ENCODE measurements around the gene HDAC9. TPM values are rescaled to one million over a fixed set of nuclear protein-coding genes. Genes with fewer than 3 reads are reported as not detected.

HDAC9 gene
- polyA plus RNA-seq, 3 donors: 41.7 to 51.2 (median 44.2) TPM

DNA sequence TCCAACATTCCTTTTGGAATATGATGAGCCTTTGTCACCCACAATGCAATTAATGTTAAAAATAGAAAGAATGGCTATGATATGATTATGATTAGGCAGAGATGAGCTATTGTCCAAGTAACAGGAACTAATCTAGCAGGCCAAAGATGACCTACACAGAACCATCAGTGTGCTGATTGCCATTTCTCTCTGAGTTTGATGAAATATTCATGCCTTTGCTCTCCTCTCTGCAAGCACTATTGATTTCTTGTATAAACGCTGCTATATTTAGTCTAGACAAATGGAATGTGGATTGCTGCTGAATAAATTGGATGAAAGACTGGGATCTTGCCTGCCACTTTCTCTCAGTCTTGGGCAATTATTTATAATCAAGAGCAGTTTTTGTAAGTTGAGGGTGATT lies 85.4 kb downstream of the HDAC9 start:
- H3K9ac ChIP-seq (ENCODE audit: insufficient read depth, low read length, poor library complexity, severe bottlenecking): no peak overlapping the region
- no peak overlapping the region for H3K4me3 ChIP-seq (replicated peaks in 1 of 3; ENCODE audit: low read depth in 2 of 3, low read length in 3 of 3)
- DNase-seq: no peak
- H3K9me3 ChIP-seq (replicated peaks in 1 of 2; ENCODE audit: control insufficient read depth in 1 of 2, insufficient read depth in 1 of 2, low read length in 2 of 2): no peaks in the 10 kb centered on the region
- peaks cover 3% of the 10 kb centered on the region for H3K79me2 ChIP-seq (ENCODE audit: insufficient read depth, low read length)
- WGBS (ENCODE audit: insufficient coverage): no CpG with 5 or more reads among the region's 1 CpG
- H3K4me1 Mint-ChIP-seq: no peaks in the 10 kb centered on the region
- H3K4me2 ChIP-seq (replicated peaks; ENCODE audit: extremely low read depth, low read length, poor library complexity, severe bottlenecking): no peak overlapping the region
- H3K4me3 Mint-ChIP-seq: no peak overlapping the region
- H3K27me3 Mint-ChIP-seq (ENCODE audit: low read depth in 3 of 3): no peaks in the 10 kb centered on the region
- H3K9me3 Mint-ChIP-seq: no peaks in the 10 kb centered on the region
- no peak overlapping the region for H2AFZ ChIP-seq (ENCODE audit: insufficient read depth, low read depth, low read length, poor library complexity, severe bottlenecking)
- H3K4me1 ChIP-seq (ENCODE audit: control insufficient read depth in 1 of 2, insufficient read depth in 2 of 2, low read length in 2 of 2): no peaks in the 10 kb centered on the region
- peaks cover 15% of the 10 kb centered on the region for H4K20me1 ChIP-seq (ENCODE audit: insufficient read depth, low read length)
- intact Hi-C loops (cut with micrococcal nuclease): no loop called here
- H3K27me3 ChIP-seq (ENCODE audit: control insufficient read depth in 2 of 2, insufficient read depth in 2 of 2, low read length in 2 of 2): no peaks in the 10 kb centered on the region
- H3K36me3 Mint-ChIP-seq: peaks cover 13 to 18% of the 10 kb centered on the region in 2 donors
- no peak overlapping the region for H3K27ac ChIP-seq (ENCODE audit: low read depth in 1 of 2, low read length in 2 of 2)
- H3K36me3 ChIP-seq (replicated peaks in 1 of 2; ENCODE audit: control insufficient read depth in 1 of 2, insufficient read depth in 2 of 2, low read length in 2 of 2): peaks cover 7 to 21% of the 10 kb centered on the region in 2 donors
- TF ChIP-seq, protein P1, sequence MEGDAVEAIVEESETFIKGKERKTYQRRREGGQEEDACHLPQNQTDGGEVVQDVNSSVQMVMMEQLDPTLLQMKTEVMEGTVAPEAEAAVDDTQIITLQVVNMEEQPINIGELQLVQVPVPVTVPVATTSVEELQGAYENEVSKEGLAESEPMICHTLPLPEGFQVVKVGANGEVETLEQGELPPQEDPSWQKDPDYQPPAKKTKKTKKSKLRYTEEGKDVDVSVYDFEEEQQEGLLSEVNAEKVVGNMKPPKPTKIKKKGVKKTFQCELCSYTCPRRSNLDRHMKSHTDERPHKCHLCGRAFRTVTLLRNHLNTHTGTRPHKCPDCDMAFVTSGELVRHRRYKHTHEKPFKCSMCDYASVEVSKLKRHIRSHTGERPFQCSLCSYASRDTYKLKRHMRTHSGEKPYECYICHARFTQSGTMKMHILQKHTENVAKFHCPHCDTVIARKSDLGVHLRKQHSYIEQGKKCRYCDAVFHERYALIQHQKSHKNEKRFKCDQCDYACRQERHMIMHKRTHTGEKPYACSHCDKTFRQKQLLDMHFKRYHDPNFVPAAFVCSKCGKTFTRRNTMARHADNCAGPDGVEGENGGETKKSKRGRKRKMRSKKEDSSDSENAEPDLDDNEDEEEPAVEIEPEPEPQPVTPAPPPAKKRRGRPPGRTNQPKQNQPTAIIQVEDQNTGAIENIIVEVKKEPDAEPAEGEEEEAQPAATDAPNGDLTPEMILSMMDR (IDR thresholded peaks at IDR 0.05): no peak
- peak overlapping the region in 1 of 7 donors; percentile 18 for H3K27ac Mint-ChIP-seq

DNA sequence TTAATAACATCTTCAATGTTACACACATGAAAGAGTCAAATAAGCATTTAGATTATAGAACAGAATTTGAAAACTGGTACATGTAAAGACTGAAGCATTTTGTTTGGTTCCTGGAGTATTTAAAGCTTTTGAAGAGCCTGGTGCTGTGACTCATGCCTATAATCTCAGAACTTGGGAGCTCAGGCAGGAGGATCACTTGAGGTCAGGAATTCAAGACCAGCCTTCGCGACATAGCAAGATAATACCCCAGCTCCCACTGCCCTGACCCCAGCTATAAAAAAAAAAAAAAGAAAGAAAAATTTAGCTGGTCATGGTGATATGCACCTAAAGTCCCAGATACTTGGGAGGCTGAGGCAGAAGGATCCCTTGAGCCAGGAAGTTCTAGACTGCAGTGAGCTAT lies 87.8 kb downstream of the HDAC9 start:
- no peak overlapping the region for H2AFZ ChIP-seq (ENCODE audit: insufficient read depth, low read depth, low read length, poor library complexity, severe bottlenecking)
- H3K9me3 ChIP-seq (replicated peaks in 1 of 2; ENCODE audit: control insufficient read depth in 1 of 2, insufficient read depth in 1 of 2, low read length in 2 of 2): no peaks in the 10 kb centered on the region
- no peak overlapping the region for H3K27ac ChIP-seq (ENCODE audit: low read depth in 1 of 2, low read length in 2 of 2)
- WGBS (ENCODE audit: insufficient coverage): no CpG with 5 or more reads among the region's 2 CpGs
- H3K27me3 Mint-ChIP-seq (ENCODE audit: low read depth in 3 of 3): no peaks in the 10 kb centered on the region
- TF ChIP-seq, protein P1 (IDR thresholded peaks at IDR 0.05): no peak
- H3K36me3 Mint-ChIP-seq: peaks cover 10 to 11% of the 10 kb centered on the region in 2 donors
- H3K4me3 ChIP-seq (replicated peaks in 1 of 3; ENCODE audit: low read depth in 2 of 3, low read length in 3 of 3): no peak overlapping the region
- H3K4me2 ChIP-seq (replicated peaks; ENCODE audit: extremely low read depth, low read length, poor library complexity, severe bottlenecking): no peak overlapping the region
- no peak overlapping the region for H3K4me3 Mint-ChIP-seq
- H3K79me2 ChIP-seq (ENCODE audit: insufficient read depth, low read length): peaks cover 3% of the 10 kb centered on the region
- intact Hi-C loops (cut with micrococcal nuclease): no loop called here
- no peaks in the 10 kb centered on the region for H3K4me1 ChIP-seq (ENCODE audit: control insufficient read depth in 1 of 2, insufficient read depth in 2 of 2, low read length in 2 of 2)
- H3K9ac ChIP-seq (ENCODE audit: insufficient read depth, low read length, poor library complexity, severe bottlenecking): no peak overlapping the region
- H3K36me3 ChIP-seq (replicated peaks in 1 of 2; ENCODE audit: control insufficient read depth in 1 of 2, insufficient read depth in 2 of 2, low read length in 2 of 2): peaks cover 7 to 38% of the 10 kb centered on the region in 2 donors
- H4K20me1 ChIP-seq (ENCODE audit: insufficient read depth, low read length): peaks cover 12% of the 10 kb centered on the region
- DNase-seq: no peak
- no peaks in the 10 kb centered on the region for H3K9me3 Mint-ChIP-seq
- H3K4me1 Mint-ChIP-seq: no peaks in the 10 kb centered on the region
- H3K27me3 ChIP-seq (ENCODE audit: control insufficient read depth in 2 of 2, insufficient read depth in 2 of 2, low read length in 2 of 2): no peaks in the 10 kb centered on the region
- no peak overlapping the region for H3K27ac Mint-ChIP-seq
